GM23338 (cell line): ENCODE results near the gene CARMIL1. TPM values are rescaled to one million over a fixed set of nuclear protein-coding genes. Genes with fewer than 3 reads are reported as not detected.
"Not testable (repeated sequence)": the region's sequence is repeated elsewhere in the genome, so short reads cannot be mapped to it uniquely, and the experiment has no call there.

Experiments used
- ATAC-seq: fragments of 200-7000 bp; cut with Tn5 transposase; 3 replicates; pipeline ENCODE4 v1.9.1; 2020
- DNase-seq: peaks from one replicate; pipeline ENCODE4 v3.0.0-alpha.2; 2015; ENCODE audit warnings: low spot score
- H2AFZ ChIP-seq: fragments of 200-600 bp; sonication (generic); 2 replicates; pipeline ENCODE4 v1.8.0; 2016; ENCODE audit warnings: antibody characterized with exemption, mild to moderate bottlenecking, moderate library complexity
- H3F3A ChIP-seq: fragments of 200-600 bp; sonication (generic); replicated peaks from 2 replicates; pipeline ENCODE4 v1.8.0; 2017; ENCODE audit warnings: antibody characterized with exemption, mixed run types, low read depth
- H3K27ac ChIP-seq: fragments of 200-600 bp; sonication (generic); 2 replicates; pipeline ENCODE4 v1.6.1; 2016; ENCODE audit warnings: low read depth
- H3K27me3 ChIP-seq: fragments of 200-600 bp; sonication (generic); 2 replicates; pipeline ENCODE4 v1.8.0; 2016; ENCODE audit warnings: mild to moderate bottlenecking, mixed run types, moderate library complexity; ENCODE audit not compliant: insufficient read depth
- H3K36me3 ChIP-seq: fragments of 200-600 bp; sonication (generic); 2 replicates; pipeline ENCODE4 v1.8.0; 2016; ENCODE audit warnings: mild to moderate bottlenecking; ENCODE audit not compliant: insufficient read depth
- H3K4me1 ChIP-seq: fragments of 200-600 bp; sonication (generic); 2 replicates; pipeline ENCODE4 v1.8.0; 2016; ENCODE audit warnings: mild to moderate bottlenecking, moderate library complexity; ENCODE audit not compliant: insufficient read depth
- H3K4me2 ChIP-seq: fragments of 200-600 bp; sonication (generic); 2 replicates; pipeline ENCODE4 v1.7.1; 2017; ENCODE audit warnings: mixed run types
- H3K4me3 ChIP-seq: fragments of 200-600 bp; sonication (generic); 2 replicates; pipeline ENCODE4 v1.6.1; 2016; ENCODE audit warnings: mixed run types
- H3K79me2 ChIP-seq: fragments of 200-600 bp; sonication (generic); replicated peaks from 2 replicates; pipeline ENCODE4 v1.8.0; 2017; ENCODE audit warnings: mild to moderate bottlenecking; ENCODE audit not compliant: insufficient read depth
- H3K9me2 ChIP-seq: fragments of 200-600 bp; sonication (generic); 2 replicates; pipeline ENCODE4 v1.8.0; 2017; ENCODE audit not compliant: insufficient read depth
- H4K20me1 ChIP-seq: fragments of 200-600 bp; sonication (generic); replicated peaks from 2 replicates; pipeline ENCODE4 v1.8.0; 2017; ENCODE audit warnings: mild to moderate bottlenecking; ENCODE audit not compliant: insufficient read depth
- H3K27ac Mint-ChIP-seq: 2 replicates; pipeline ENCODE4 v1.8.0; 2020; ENCODE audit warnings: inconsistent platforms, mild to moderate bottlenecking, moderate library complexity, mixed read lengths
- H3K27me3 Mint-ChIP-seq: 3 replicates; pipeline ENCODE4 v1.8.0; 2022; ENCODE audit warnings: low read depth, mild to moderate bottlenecking, moderate library complexity, mixed read lengths, inconsistent platforms; ENCODE audit not compliant: insufficient read depth, poor library complexity
- H3K36me3 Mint-ChIP-seq: 3 replicates; pipeline ENCODE4 v1.8.0; 2021; ENCODE audit warnings: low read depth, mild to moderate bottlenecking, inconsistent platforms, moderate library complexity, mixed read lengths
- H3K4me1 Mint-ChIP-seq: 3 replicates; pipeline ENCODE4 v1.8.0; 2020; ENCODE audit warnings: mild to moderate bottlenecking, inconsistent platforms, mixed read lengths
- H3K4me3 Mint-ChIP-seq: 3 replicates; pipeline ENCODE4 v1.8.0; 2021; ENCODE audit warnings: moderate library complexity, mild to moderate bottlenecking, inconsistent platforms, mixed read lengths
- H3K9me3 Mint-ChIP-seq: 3 replicates; pipeline ENCODE4 v1.8.0; 2020; ENCODE audit warnings: moderate library complexity, mild to moderate bottlenecking, inconsistent platforms, mixed read lengths
- EZH2phosphoT487 ChIP-seq: fragments of 200-600 bp; sonication (generic); IDR thresholded peaks from one replicate; pipeline ENCODE4 v1.8.1; 2018; ENCODE audit warnings: antibody characterized with exemption; ENCODE audit not compliant: unreplicated experiment
- ZNF114 ChIP-seq: fragments of 250-450 bp; sonication (Bioruptor Pico); IDR thresholded peaks from 2 replicates; pipeline ENCODE4 v1.5.0; 2020; ENCODE audit warnings: mild to moderate bottlenecking, moderate library complexity
- polyA plus RNA-seq: library from polyadenylated mRNA; unstranded; fragments of >200 nt; fragmentation: Nextera tagmentation; extraction: Ambion mirVana; gene quantifications from 2 replicates; pipeline ENCODE4 v1.2.1, GENCODE V29; 2016
- total RNA-seq: library from RNA; depleted of rRNA; stranded (reverse); fragments of >200 nt; shearing (Covaris generic); gene quantifications from 2 replicates; pipeline ENCODE4 v1.2.3, GENCODE V29; 2014
- TF ChIP-seq, protein P1 (sequence below): IDR thresholded peaks from one replicate; pipeline ENCODE4 v1.6.1; 2018; ENCODE audit warnings: antibody characterized with exemption; ENCODE audit not compliant: unreplicated experiment
- TF ChIP-seq, protein P2 (sequence below): fragments of 250-450 bp; sonication (Bioruptor Pico); IDR thresholded peaks from 2 replicates; pipeline ENCODE4 v1.5.0; 2020; ENCODE audit warnings: mild to moderate bottlenecking, moderate library complexity

The CARMIL1 gene
- total and polyA plus RNA-seq, 2 experiments from 2014 or later = 43.2 to 66.9 TPM

DNA sequence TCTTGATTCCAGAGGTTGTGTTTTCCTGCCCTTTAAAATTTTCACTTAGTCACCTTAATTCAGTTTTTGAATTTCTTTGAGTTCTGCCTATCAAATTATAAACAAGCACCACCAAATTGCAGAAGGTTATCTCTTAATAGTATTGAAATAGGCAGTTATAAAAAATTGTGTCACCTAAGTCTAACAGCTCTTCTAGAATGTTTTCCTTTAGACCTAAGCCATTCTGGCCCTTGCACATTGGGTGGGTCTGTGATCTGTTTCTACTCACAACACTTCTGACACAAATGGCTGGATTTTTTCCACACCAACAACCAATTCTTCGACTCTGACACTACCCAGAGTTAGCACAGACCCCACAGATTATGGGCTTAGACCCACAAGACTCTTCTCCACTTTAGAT lies 101.9 kb downstream of the CARMIL1 start (continued):
- TF ChIP-seq, protein P1, sequence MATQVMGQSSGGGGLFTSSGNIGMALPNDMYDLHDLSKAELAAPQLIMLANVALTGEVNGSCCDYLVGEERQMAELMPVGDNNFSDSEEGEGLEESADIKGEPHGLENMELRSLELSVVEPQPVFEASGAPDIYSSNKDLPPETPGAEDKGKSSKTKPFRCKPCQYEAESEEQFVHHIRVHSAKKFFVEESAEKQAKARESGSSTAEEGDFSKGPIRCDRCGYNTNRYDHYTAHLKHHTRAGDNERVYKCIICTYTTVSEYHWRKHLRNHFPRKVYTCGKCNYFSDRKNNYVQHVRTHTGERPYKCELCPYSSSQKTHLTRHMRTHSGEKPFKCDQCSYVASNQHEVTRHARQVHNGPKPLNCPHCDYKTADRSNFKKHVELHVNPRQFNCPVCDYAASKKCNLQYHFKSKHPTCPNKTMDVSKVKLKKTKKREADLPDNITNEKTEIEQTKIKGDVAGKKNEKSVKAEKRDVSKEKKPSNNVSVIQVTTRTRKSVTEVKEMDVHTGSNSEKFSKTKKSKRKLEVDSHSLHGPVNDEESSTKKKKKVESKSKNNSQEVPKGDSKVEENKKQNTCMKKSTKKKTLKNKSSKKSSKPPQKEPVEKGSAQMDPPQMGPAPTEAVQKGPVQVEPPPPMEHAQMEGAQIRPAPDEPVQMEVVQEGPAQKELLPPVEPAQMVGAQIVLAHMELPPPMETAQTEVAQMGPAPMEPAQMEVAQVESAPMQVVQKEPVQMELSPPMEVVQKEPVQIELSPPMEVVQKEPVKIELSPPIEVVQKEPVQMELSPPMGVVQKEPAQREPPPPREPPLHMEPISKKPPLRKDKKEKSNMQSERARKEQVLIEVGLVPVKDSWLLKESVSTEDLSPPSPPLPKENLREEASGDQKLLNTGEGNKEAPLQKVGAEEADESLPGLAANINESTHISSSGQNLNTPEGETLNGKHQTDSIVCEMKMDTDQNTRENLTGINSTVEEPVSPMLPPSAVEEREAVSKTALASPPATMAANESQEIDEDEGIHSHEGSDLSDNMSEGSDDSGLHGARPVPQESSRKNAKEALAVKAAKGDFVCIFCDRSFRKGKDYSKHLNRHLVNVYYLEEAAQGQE = no peak
- TF ChIP-seq EZH2phosphoT487 = no peak
- TF ChIP-seq ZNF114 (CRISPR knock-in tag) = no peak
- TF ChIP-seq, protein P2, sequence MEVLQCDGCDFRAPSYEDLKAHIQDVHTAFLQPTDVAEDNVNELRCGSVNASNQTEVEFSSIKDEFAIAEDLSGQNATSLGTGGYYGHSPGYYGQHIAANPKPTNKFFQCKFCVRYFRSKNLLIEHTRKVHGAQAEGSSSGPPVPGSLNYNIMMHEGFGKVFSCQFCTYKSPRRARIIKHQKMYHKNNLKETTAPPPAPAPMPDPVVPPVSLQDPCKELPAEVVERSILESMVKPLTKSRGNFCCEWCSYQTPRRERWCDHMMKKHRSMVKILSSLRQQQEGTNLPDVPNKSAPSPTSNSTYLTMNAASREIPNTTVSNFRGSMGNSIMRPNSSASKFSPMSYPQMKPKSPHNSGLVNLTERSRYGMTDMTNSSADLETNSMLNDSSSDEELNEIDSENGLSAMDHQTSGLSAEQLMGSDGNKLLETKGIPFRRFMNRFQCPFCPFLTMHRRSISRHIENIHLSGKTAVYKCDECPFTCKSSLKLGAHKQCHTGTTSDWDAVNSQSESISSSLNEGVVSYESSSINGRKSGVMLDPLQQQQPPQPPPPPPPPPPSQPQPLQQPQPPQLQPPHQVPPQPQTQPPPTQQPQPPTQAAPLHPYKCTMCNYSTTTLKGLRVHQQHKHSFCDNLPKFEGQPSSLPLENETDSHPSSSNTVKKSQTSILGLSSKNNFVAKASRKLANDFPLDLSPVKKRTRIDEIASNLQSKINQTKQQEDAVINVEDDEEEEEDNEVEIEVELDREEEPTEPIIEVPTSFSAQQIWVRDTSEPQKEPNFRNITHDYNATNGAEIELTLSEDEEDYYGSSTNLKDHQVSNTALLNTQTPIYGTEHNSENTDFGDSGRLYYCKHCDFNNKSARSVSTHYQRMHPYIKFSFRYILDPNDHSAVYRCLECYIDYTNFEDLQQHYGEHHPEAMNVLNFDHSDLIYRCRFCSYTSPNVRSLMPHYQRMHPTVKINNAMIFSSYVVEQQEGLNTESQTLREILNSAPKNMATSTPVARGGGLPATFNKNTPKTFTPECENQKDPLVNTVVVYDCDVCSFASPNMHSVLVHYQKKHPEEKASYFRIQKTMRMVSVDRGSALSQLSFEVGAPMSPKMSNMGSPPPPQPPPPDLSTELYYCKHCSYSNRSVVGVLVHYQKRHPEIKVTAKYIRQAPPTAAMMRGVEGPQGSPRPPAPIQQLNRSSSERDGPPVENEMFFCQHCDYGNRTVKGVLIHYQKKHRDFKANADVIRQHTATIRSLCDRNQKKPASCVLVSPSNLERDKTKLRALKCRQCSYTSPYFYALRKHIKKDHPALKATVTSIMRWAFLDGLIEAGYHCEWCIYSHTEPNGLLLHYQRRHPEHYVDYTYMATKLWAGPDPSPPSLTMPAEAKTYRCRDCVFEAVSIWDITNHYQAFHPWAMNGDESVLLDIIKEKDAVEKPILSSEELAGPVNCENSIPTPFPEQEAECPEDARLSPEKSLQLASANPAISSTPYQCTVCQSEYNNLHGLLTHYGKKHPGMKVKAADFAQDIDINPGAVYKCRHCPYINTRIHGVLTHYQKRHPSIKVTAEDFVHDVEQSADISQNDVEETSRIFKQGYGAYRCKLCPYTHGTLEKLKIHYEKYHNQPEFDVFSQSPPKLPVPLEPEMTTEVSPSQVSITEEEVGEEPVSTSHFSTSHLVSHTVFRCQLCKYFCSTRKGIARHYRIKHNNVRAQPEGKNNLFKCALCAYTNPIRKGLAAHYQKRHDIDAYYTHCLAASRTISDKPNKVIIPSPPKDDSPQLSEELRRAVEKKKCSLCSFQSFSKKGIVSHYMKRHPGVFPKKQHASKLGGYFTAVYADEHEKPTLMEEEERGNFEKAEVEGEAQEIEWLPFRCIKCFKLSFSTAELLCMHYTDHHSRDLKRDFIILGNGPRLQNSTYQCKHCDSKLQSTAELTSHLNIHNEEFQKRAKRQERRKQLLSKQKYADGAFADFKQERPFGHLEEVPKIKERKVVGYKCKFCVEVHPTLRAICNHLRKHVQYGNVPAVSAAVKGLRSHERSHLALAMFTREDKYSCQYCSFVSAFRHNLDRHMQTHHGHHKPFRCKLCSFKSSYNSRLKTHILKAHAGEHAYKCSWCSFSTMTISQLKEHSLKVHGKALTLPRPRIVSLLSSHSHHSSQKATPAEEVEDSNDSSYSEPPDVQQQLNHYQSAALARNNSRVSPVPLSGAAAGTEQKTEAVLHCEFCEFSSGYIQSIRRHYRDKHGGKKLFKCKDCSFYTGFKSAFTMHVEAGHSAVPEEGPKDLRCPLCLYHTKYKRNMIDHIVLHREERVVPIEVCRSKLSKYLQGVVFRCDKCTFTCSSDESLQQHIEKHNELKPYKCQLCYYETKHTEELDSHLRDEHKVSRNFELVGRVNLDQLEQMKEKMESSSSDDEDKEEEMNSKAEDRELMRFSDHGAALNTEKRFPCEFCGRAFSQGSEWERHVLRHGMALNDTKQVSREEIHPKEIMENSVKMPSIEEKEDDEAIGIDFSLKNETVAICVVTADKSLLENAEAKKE (CRISPR knock-in tag) = no peak

DNA sequence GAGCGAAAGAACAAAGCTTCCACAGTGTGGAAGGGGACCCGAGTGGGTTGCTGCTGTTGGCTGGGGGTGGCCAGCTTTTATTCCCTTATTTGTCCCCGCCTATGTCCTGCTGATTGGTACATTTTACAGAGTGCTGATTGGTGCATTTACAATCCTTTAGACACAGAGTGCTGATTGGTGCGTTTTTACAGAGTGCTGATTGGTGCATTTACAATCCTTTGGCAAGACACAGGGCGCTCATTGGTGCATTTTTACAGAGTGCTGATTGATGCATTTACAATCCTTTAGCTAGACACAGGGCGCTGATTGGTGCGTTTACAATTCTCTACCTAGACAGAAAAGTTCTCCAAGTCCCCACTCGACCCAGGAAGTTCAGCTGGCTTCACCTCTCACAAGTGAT lies 103.3 kb downstream of the CARMIL1 start:
- not testable (repeated sequence) for H3K27ac ChIP-seq, H4K20me1 ChIP-seq, H3K4me2 ChIP-seq, H3K4me3 Mint-ChIP-seq, DNase-seq, H3K36me3 ChIP-seq, H3K27me3 Mint-ChIP-seq, H3K9me3 Mint-ChIP-seq, ATAC-seq, H3K27me3 ChIP-seq, H2AFZ ChIP-seq, H3K4me1 ChIP-seq, H3F3A ChIP-seq, H3K36me3 Mint-ChIP-seq, H3K27ac Mint-ChIP-seq, H3K4me3 ChIP-seq, H3K9me2 ChIP-seq
- H3K4me1 Mint-ChIP-seq = peaks cover 12% of the 10 kb centered on the region
- H3K79me2 ChIP-seq = peaks cover 97% of the 10 kb centered on the region
